Measurements from ENCODE around the gene RNF157. TPM values are rescaled to one million over a fixed set of nuclear protein-coding genes. Genes with fewer than 3 reads are reported as not detected.

Gene RNF157
- total RNA-seq, 1 experiment from 2014 or later: 0.86 TPM

DNA sequence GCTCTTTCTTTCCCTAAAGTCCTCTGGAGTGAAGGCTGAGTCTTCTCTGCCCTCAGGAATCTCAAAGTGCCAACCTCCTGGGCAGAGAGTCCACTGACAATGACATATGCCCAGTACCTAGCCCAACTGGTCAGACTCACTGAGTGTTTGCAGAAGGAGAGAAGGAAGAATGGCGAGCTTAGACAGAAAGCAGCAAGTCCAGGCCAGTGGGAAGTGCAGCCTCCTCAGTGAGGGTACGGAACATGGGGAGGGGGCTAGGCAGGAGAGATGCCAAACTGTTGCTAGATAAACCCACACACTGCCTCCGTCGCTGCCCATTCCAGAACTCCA is 137.4 kb downstream of the RNF157 start (continued):
- TF ChIP-seq ZFX (IDR thresholded peaks at IDR 0.05) (no peak), ZNF274 (IDR thresholded peaks at IDR 0.05; ENCODE audit: low read depth, low read length) (no peak), SP1 (IDR thresholded peaks at IDR 0.05; ENCODE audit: low read depth) (no peak)
- TF ChIP-seq, protein P1, sequence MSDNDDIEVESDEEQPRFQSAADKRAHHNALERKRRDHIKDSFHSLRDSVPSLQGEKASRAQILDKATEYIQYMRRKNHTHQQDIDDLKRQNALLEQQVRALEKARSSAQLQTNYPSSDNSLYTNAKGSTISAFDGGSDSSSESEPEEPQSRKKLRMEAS (IDR thresholded peaks at IDR 0.05): no peak

- H3K36me3 ChIP-seq (ENCODE audit: control insufficient read depth in 1 of 2, insufficient read depth in 2 of 2, low read length in 2 of 2): peaks cover 35 to 46% of the 10 kb centered on the region in 2 experiments
Measured at GRCh38 chr17:76097716-76098295, 142.5 kb downstream of the RNF157 start.

More at GRCh38 chr17:76097716-76098295, 142.5 kb downstream of the RNF157 start:
- TF ChIP-seq EZH2phosphoT487 (IDR thresholded peaks at IDR 0.05; ENCODE audit: borderline replicate concordance): no peak
- no peak for TF ChIP-seq ELF1 (IDR thresholded peaks at IDR 0.05; ENCODE audit: borderline replicate concordance, low read depth)
- TF ChIP-seq SP1 (IDR thresholded peaks at IDR 0.05; ENCODE audit: low read depth): no peak
- TF ChIP-seq EZH2 (IDR thresholded peaks at IDR 0.05): no peak
- no peak for TF ChIP-seq ZFX (IDR thresholded peaks at IDR 0.05)
- no peak for TF ChIP-seq JUND (IDR thresholded peaks at IDR 0.05)
- no peak for TF ChIP-seq ZBTB33 (IDR thresholded peaks at IDR 0.05; ENCODE audit: extremely low read depth, insufficient replicate concordance, low read length)
- no peak for TF ChIP-seq POLR2A (IDR thresholded peaks at IDR 0.05; ENCODE audit: borderline replicate concordance, extremely low read depth, insufficient read depth, insufficient read length)
- BruUV-seq (replicated peaks): no TSS peak
- no peak overlapping the region for H2AFZ ChIP-seq (ENCODE audit: low read depth, low read length, poor library complexity, severe bottlenecking)
- ChIA-PET CTCF (no interaction called here), RAD21 (ENCODE audit: low non-redundant PET in 1 of 2, low total read pairs in 2 of 2, uncharacterized antibody in 2 of 2, unreplicated experiment in 2 of 2) (no interaction called here), POLR2A (no interaction called here)
- H3K79me2 ChIP-seq (ENCODE audit: insufficient read depth, low read length): peaks cover 17% of the 10 kb centered on the region
- no peak overlapping the region for H3K4me3 ChIP-seq (replicated peaks in 1 of 2; ENCODE audit: low read depth in 1 of 2, low read length in 2 of 2)
- H3K9me3 ChIP-seq (ENCODE audit: control insufficient read depth in 1 of 2, insufficient read depth in 1 of 2, low read depth in 1 of 2, low read length in 2 of 2): no peaks in the 10 kb centered on the region
- intact Hi-C loops (cut with micrococcal nuclease): no loop called here
- no peaks in the 10 kb centered on the region for H3K27me3 ChIP-seq (ENCODE audit: insufficient read depth, low read length)
- H3K9ac ChIP-seq (ENCODE audit: low read length): no peak overlapping the region
- no peaks in the 10 kb centered on the region for H3K9me2 ChIP-seq (ENCODE audit: insufficient read depth)
- DNase-seq (ENCODE audit: low read depth, low spot score) (no peak), ATAC-seq (no peak)
- H4K20me1 ChIP-seq (ENCODE audit: insufficient read depth): no peaks in the 10 kb centered on the region
- H3K4me1 ChIP-seq (ENCODE audit: control insufficient read depth in 1 of 2, insufficient read depth in 2 of 2, low read length in 2 of 2): peaks cover 17 to 29% of the 10 kb centered on the region in 2 experiments
- no peak overlapping the region for H3K4me2 ChIP-seq (ENCODE audit: low read length)
- H3K27ac ChIP-seq (ENCODE audit: low read depth, low read length): no peak overlapping the region

All from HCT116 (cell line).